Tibial nerve (tissue), 4 donors: ENCODE data around the gene CROCC2. TPM values are rescaled to one million over a fixed set of nuclear protein-coding genes. Genes with fewer than 3 reads are reported as not detected.

Source experiments
- DNase-seq, 2 donors: peaks; one replicate each; pipeline ENCODE4 v3.0.0-alpha.2; 2019; ENCODE audit warnings: low spot score in 2 of 2
- H3K27ac ChIP-seq, 4 donors: fragments of 200-600 bp; sonication (generic) in 3 of 4; one replicate each; pipeline ENCODE4 v1.5.1; 2017 to 2019; ENCODE audit warnings: mild to moderate bottlenecking in 1 of 4
- H3K27me3 ChIP-seq, 2 donors: fragments of 200-600 bp; sonication (generic) in 1 of 2; one replicate each; pipeline versions ENCODE4 v1.5.1 to v1.6.0; 2017 to 2019
- H3K36me3 ChIP-seq, 3 donors: fragments of 200-600 bp; sonication (generic); one replicate each; pipeline ENCODE4 v1.5.1; 2018 to 2019
- H3K4me1 ChIP-seq, 4 donors: fragments of 200-600 bp; sonication (generic) in 3 of 4; one replicate each; pipeline ENCODE4 v1.5.1; 2017 to 2019
- H3K4me3 ChIP-seq, 4 donors: fragments of 200-600 bp; sonication (generic) in 3 of 4; one replicate each; pipeline ENCODE4 v1.5.1; 2017 to 2019; ENCODE audit warnings: mild to moderate bottlenecking in 1 of 4, moderate library complexity in 1 of 4
- H3K9me3 ChIP-seq, 4 donors: fragments of 200-600 bp; sonication (generic) in 3 of 4; one replicate each; pipeline ENCODE4 v1.5.1; 2017 to 2019
- CTCF ChIP-seq, 5 experiments: fragments of 200-600 bp in 3 of 5; fragments of 450-650 bp in 2 of 5; sonication (generic) in 3 of 5; IDR thresholded peaks; one replicate each; pipeline ENCODE4 v1.5.1; 2016 to 2019; ENCODE audit warnings: antibody characterized with exemption in 5 of 5, mild to moderate bottlenecking in 3 of 5, moderate library complexity in 2 of 5
- EP300 ChIP-seq, 2 donors: sonication (generic); formaldehyde crosslinking; IDR thresholded peaks; one replicate each; pipeline ENCODE4 v1.6.1; 2017; ENCODE audit warnings: antibody characterized with exemption in 2 of 2, mild to moderate bottlenecking in 1 of 2
- POLR2A ChIP-seq, 2 donors: fragments of 450-650 bp; IDR thresholded peaks; one replicate each; pipeline ENCODE4 v1.6.1; 2017; ENCODE audit warnings: antibody characterized with exemption in 2 of 2, mild to moderate bottlenecking in 2 of 2, moderate library complexity in 2 of 2
- WGBS, 2 donors: methylation state at CpG; one replicate each; pipeline ENCODE4 v1.1.5; 2018; 5-methylcytosine and 5-hydroxymethylcytosine counted together
- total RNA-seq, 4 donors: library from RNA; depleted of rRNA; stranded (reverse); fragments of >200 nt; gene quantifications; one replicate each; pipeline ENCODE4 v1.1.0, GENCODE V29; 2016

CROCC2 gene
- total RNA-seq, 4 donors from 2014 or later: 0.44 to 1.2 TPM; not detected in 2

GRCh38 chr2:240963065-240963867 lies 57.1 kb downstream of the CROCC2 start:
- no peak overlapping the region for H3K4me3 ChIP-seq
- 90 to 94% methylated on average over 19 to 26 of the region's 33 CpGs for WGBS, 2 donors
- H3K9me3 ChIP-seq: no peaks in the 10 kb centered on the region
- TF ChIP-seq CTCF (IDR thresholded peaks at IDR 0.05) (no peak), POLR2A (IDR thresholded peaks at IDR 0.05) (no peak), EP300 (IDR thresholded peaks at IDR 0.05) (no peak)
- H3K27me3 ChIP-seq: no peaks in the 10 kb centered on the region
- H3K4me1 ChIP-seq: peaks cover 5 to 73% (median 40%) of the 10 kb centered on the region in 4 donors
- H3K36me3 ChIP-seq: no peaks in the 10 kb centered on the region
- DNase-seq: peak; percentile 4 to 11
- peak overlapping the region; percentile 70 to 91 (median 83) for H3K27ac ChIP-seq

DNA sequence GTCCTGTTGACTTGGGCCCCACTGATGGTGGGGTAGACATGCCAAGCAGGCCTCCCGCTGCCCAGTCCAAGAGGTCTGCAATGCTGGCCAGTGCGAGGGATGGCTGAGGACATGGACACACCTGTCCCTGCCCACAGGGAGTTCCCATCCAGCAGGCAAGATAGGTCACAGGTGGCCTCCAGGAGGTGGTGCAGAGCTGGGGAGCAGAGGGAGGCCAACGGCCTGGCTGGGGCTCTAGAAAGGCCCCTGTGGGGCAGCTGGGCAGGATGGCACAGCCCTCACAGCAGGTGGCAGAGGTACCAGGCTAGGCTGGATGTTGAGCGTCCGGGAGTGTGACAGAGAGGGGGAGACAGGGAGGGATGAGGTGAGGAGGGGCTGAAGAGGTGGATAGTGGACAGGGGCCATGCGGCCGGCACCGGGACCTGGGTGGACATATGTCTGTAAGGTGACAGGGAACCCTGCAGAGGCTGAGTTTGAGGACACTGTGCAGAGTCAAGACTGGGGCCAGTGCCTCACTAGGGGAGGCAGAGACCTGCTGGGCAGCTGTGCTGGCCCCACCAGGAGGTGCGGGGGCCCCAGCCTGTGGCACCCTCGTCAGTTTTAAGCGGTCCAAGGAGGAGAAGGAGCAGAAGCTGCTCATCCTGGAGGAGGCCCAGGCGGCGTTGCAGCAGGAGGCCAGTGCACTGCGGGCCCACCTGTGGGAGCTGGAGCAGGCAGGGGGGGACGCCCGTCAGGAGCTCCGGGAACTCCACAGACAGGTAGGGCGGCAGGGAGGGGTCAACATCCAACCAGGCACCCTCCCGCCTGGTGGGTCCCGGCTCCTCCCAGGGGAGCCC lies 58.0 kb downstream of the CROCC2 start:
- Histone ChIP-seq H3K4me3 (no peak overlapping the region), H3K36me3 (no peaks in the 10 kb centered on the region), H3K9me3 (no peaks in the 10 kb centered on the region), H3K27me3 (no peaks in the 10 kb centered on the region), H3K4me1 (peaks cover 5 to 64% (median 34%) of the 10 kb centered on the region in 4 donors), H3K27ac (peak overlapping the region in 1 of 4 donors; percentile 90)
- no peak for TF ChIP-seq POLR2A (IDR thresholded peaks at IDR 0.05)
- TF ChIP-seq CTCF (IDR thresholded peaks at IDR 0.05): no peak
- no peak for TF ChIP-seq EP300 (IDR thresholded peaks at IDR 0.05)
- DNase-seq: peak; percentile 3 to 8
- WGBS, 2 donors: 93 to 99% methylated on average over 14 to 18 of the region's 20 CpGs

- Histone ChIP-seq H3K27me3 (no peaks in the 10 kb centered on the region), H3K27ac (peak overlapping the region in 1 of 4 donors; percentile 90), H3K4me1 (peaks cover 5 to 57% (median 27%) of the 10 kb centered on the region in 4 donors), H3K4me3 (no peak overlapping the region), H3K36me3 (no peaks in the 10 kb centered on the region), H3K9me3 (no peaks in the 10 kb centered on the region)
- TF ChIP-seq POLR2A (IDR thresholded peaks at IDR 0.05): no peak
- no peak for TF ChIP-seq EP300 (IDR thresholded peaks at IDR 0.05)
- no peak for TF ChIP-seq CTCF (IDR thresholded peaks at IDR 0.05)
- peak in 1 of 2 donors; percentile 9 for DNase-seq
- WGBS, 2 donors: 92 to 93% methylated on average over 13 to 14 of the region's 15 CpGs
Observed at GRCh38 chr2:240964704-240965295, 58.7 kb downstream of the CROCC2 start.

DNA sequence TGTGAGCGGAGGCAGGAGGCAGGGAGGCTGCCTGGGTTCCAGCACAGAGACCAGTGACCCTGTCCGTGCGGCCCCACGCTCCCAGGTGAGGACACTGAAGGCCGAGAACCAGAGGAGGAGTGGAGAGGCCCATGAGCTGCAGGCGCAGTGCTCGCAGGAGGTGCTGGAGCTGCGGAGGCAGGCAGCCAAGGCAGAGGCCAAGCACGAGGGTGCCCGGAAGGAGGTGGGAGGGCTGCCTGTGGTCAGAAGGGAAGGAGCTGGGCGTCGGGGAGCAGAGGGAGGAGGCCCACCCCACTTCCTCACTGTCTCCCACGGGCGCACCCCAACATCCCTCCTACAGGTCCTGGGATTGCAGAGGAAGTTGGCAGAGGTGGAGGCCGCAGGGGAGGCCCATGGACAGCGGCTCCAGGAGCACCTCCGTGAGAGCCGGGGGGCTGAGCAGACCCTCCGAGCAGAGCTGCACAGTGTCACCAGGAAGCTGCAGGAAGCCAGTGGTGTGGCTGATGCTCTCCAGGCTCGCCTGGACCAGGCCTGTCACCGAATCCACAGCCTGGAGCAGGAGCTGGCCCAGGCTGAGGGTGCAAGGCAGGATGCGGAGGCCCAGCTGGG lies 59.3 kb downstream of the CROCC2 start:
- no peak for TF ChIP-seq POLR2A (IDR thresholded peaks at IDR 0.05)
- TF ChIP-seq EP300 (IDR thresholded peaks at IDR 0.05): no peak
- 62% methylated on average over 10 to 21 of the region's 22 CpGs for WGBS, 2 donors
- H3K4me1 ChIP-seq: peaks cover 5 to 51% (median 21%) of the 10 kb centered on the region in 4 donors
- no peaks in the 10 kb centered on the region for H3K27me3 ChIP-seq
- no peak overlapping the region for H3K4me3 ChIP-seq
- DNase-seq: peak in 1 of 2 donors; percentile 10
- H3K9me3 ChIP-seq: peaks cover 0 to 3% (median 0%) of the 10 kb centered on the region in 4 donors
- peak overlapping the region in 2 of 4 donors; percentile 34 to 90 for H3K27ac ChIP-seq
- H3K36me3 ChIP-seq: no peaks in the 10 kb centered on the region

GRCh38 chr2:240965905-240966456 lies 59.8 kb downstream of the CROCC2 start:
- WGBS, 2 donors: 73 to 87% methylated on average over 9 to 15 of the region's 28 CpGs
- H3K36me3 ChIP-seq: no peaks in the 10 kb centered on the region
- no peaks in the 10 kb centered on the region for H3K27me3 ChIP-seq
- TF ChIP-seq CTCF (IDR thresholded peaks at IDR 0.05) (no peak), EP300 (IDR thresholded peaks at IDR 0.05) (no peak), POLR2A (IDR thresholded peaks at IDR 0.05) (no peak)
- DNase-seq: peak in 1 of 2 donors; percentile 5
- peaks cover 0 to 5% (median 0%) of the 10 kb centered on the region in 4 donors for H3K9me3 ChIP-seq
- no peak overlapping the region for H3K4me3 ChIP-seq
- peaks cover 5 to 45% (median 15%) of the 10 kb centered on the region in 4 donors for H3K4me1 ChIP-seq
- H3K27ac ChIP-seq: peak overlapping the region in 2 of 4 donors; percentile 34 to 90
